HG02642 (cell line): ENCODE data around the gene RAX2.
"Not testable (repeated sequence)": the region's sequence is repeated elsewhere in the genome, so short reads cannot be mapped to it uniquely, and the experiment has no call there.

ENCODE experiments used
- ATAC-seq: cut with Tn5 transposase; IDR thresholded peaks from one replicate; pipeline ENCODE4 v1.9.1; 2021; ENCODE audit warnings: mild to moderate bottlenecking; ENCODE audit not compliant: unreplicated experiment, poor library complexity

Gene RAX2

GRCh38 chr19:3778899-3779723 is 7.1 kb upstream of the RAX2 start:
- ATAC-seq, result no peak

- no peak for ATAC-seq
These were observed 6.3 kb upstream of the RAX2 start for GRCh38 chr19:3778104-3778867.

GRCh38 chr19:3776479-3777040 is 4.5 kb upstream of the RAX2 start:
- no peak for ATAC-seq

GRCh38 chr19:3775831-3776230 is 3.8 kb upstream of the RAX2 start:
- no peak for ATAC-seq

GRCh38 chr19:3775374-3775711 is 3.3 kb upstream of the RAX2 start:
- ATAC-seq, result no peak

GRCh38 chr19:3774621-3775373 is 2.8 kb upstream of the RAX2 start:
- ATAC-seq, result no peak

GRCh38 chr19:3773814-3774515 is 1.9 kb upstream of the RAX2 start:
- ATAC-seq, result no peak

- ATAC-seq, result no peak
These were observed 775 bp downstream of the RAX2 start for GRCh38 chr19:3771000-3771905.

- no peak for ATAC-seq
These were observed 1.7 kb downstream of the RAX2 start for GRCh38 chr19:3770136-3770999.

GRCh38 chr19:3769494-3769893 is 2.5 kb downstream of the RAX2 start:
- ATAC-seq, result no peak

GRCh38 chr19:3768748-3769099 is 3.3 kb downstream of the RAX2 start:
- ATAC-seq, result no peak

GRCh38 chr19:3768015-3768747 is 3.8 kb downstream of the RAX2 start:
- no peak for ATAC-seq

- ATAC-seq, result no peak
These were observed 5.0 kb downstream of the RAX2 start for GRCh38 chr19:3767050-3767449.

- no peak for ATAC-seq
These were observed 5.5 kb downstream of the RAX2 start for GRCh38 chr19:3766520-3766919.

- not testable (repeated sequence) for ATAC-seq
These were observed 6.3 kb downstream of the RAX2 start for GRCh38 chr19:3765757-3766156.

- ATAC-seq, result no peak
These were observed 6.9 kb downstream of the RAX2 start for GRCh38 chr19:3765121-3765520.
